ENCODE results near the gene GDAP1L1.

Gene GDAP1L1

DNA sequence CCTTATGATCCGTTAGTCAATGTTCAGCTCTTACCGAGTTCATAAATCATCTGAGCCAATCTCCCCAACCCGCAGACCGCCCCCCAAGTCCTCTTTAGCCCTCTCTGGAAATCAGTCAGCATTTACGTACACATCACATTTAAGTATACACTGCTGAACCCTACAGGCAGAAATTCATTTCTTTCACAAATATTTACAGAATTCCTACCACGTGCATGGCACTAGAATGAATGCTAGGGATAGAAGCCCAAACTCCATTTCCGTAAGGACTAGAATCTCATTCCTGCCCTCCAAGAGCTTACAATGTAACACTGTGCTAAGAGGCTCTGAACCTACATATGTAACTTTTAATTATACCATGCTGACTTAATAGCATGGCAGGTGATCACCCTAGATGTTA is 38.3 kb upstream of the GDAP1L1 start:
- Histone ChIP-seq H3K9ac (ENCODE audit: low read depth, low read length) (peak overlapping the region; percentile 91), H3K9me3 (ENCODE audit: insufficient read depth, low read depth, low read length) (no peaks in the 10 kb centered on the region), H3K27me3 (ENCODE audit: insufficient read depth, low read length) (no peaks in the 10 kb centered on the region), H3K4me1 (ENCODE audit: insufficient read depth, low read length) (peaks cover 15% of the 10 kb centered on the region), H3K36me3 (ENCODE audit: insufficient read depth, low read length) (peaks cover 31% of the 10 kb centered on the region), H3K27ac (ENCODE audit: low read depth, low read length) (no peak overlapping the region), H3K4me3 (ENCODE audit: low read length) (peak overlapping the region; percentile 97)
- WGBS = 61% methylated on average over 7 of the region's 7 CpGs

DNA sequence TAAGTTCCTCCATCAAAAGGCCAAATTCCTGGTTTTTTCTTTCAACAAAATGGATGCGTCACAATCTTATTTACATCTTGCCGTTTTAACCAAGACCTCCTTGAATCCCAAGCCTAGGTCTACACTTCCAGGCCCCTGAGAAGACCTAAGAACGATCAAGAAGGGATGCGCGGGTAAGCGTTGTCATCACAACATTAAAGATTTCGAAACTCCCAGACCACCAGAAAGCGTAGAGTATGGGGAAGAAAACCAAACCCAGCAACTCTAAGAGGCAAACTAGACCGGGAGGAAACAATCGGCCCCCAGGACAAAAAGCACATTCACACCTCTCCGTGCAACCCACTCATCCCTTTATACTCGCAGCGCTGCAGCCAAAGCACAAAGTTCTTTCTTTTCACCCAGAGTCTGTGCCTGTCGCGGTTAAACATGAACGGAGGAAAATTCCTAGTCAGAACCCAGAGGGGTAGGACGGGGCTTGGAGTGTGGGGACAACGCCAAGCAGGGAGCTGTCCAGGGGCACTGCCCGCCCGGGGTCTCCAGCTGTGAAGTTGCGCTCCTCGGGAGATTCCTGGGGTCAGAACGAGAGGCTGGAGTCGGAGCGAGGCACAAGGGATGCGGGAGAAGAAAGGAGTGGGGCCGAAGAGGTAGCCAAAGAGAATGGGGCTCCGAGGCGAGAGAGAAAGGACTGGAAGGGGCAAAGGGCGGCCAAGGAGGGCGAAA is 37.3 kb upstream of the GDAP1L1 start:
- Histone ChIP-seq H3K4me3 (ENCODE audit: low read length) (peak overlapping the region; percentile 97), H3K27me3 (ENCODE audit: insufficient read depth, low read length) (no peaks in the 10 kb centered on the region), H3K9me3 (ENCODE audit: insufficient read depth, low read depth, low read length) (no peaks in the 10 kb centered on the region), H3K4me1 (ENCODE audit: insufficient read depth, low read length) (peaks cover 15% of the 10 kb centered on the region), H3K9ac (ENCODE audit: low read depth, low read length) (peak overlapping the region; percentile 91), H3K36me3 (ENCODE audit: insufficient read depth, low read length) (peaks cover 20% of the 10 kb centered on the region), H3K27ac (ENCODE audit: low read depth, low read length) (peak overlapping the region; percentile 98)
- under 1% methylated on average over 28 of the region's 31 CpGs for WGBS

DNA sequence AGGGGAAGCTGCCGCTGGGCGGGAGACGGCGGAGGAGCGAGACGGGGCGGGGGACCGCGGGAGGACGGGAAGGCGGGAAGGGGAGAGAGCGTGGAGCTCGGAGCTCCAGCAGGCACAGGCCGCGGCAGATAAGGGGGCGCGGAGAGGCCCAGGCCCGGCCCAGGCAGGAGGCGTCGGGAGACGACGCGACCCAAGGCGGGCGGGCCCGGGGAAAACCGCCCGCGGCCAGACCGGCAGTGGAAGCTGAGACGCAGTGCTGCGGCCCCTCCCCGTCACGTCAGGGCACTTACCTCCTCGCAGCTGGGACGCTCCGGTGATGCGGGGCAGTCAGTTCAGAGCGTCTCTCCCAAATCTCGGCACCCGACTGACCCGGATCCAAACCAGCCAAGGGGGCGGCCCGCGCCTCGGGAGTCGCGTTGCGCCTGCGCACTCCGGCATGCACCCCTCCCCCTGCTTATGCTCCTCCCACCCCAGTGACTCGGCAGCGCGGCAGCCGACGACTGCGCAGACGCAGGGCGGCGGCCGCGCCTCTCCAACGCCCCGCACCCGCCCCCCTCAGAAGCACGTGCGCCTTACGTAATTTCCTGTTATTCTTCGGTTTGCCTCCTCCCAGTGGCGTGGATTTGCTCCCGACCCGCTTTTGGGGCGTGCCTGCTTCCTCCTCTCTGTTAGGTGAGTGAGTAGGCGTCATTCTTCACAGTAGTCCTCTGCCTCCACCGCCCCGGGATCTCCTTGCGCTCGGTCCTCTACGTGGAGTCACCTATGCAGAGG is 36.5 kb upstream of the GDAP1L1 start, which contains the start of gene OSER1:
TSS of gene OSER1 (minus strand) at position 366 of the 771 bp plus-strand sequence. CDS start 3,814 bp downstream, outside the sequence.
- WGBS = under 1% methylated on average over 79 of the region's 79 CpGs

DNA sequence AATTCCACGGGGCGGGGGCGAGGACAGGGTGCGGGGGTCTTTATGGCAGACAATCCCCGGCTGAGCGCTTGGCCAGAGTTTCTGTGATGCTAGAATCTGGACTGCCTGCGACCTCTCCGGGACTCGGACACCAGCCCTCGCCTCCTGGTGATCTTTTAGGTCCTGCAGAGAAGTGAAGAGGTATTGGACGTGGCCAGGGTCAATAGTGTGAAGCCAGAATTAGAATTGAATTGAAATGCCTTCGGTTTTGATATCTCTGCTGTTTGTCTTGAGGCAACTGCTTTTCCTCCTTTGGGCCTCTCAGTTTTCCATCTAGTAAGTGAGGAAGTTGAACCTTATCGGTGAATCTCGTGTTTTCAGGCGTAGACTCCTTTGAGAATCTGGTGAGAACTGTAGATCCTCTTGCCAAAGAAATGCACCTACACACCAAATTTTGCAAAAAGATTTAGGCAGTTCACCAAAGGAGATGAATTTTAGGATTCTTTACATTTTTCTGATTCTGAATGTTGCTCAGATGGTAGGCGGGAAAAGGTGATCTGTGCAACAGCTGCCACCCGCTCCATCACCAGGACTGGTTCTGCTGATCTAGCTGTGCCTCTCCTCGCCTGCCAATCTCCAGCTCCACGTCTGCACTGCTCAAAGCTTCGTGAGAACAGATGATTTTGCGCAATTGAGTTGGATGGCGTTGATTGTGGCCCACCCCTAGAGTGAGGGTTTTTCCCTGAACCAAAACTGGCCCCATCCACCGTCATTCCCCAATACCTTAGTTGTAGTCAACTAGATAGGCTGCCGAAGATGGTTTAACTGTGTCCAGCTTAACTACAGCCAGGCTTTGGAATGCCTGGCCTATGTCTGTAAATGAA is 35.7 kb upstream of the GDAP1L1 start:
- Histone ChIP-seq H3K36me3 (ENCODE audit: insufficient read depth, low read length) (peaks cover 7% of the 10 kb centered on the region), H3K9ac (ENCODE audit: low read depth, low read length) (peak overlapping the region; percentile 84), H3K27me3 (ENCODE audit: insufficient read depth, low read length) (no peaks in the 10 kb centered on the region), H3K27ac (ENCODE audit: low read depth, low read length) (peak overlapping the region; percentile 95), H3K4me1 (ENCODE audit: insufficient read depth, low read length) (peaks cover 15% of the 10 kb centered on the region), H3K4me3 (ENCODE audit: low read length) (peak overlapping the region; percentile 97), H3K9me3 (ENCODE audit: insufficient read depth, low read depth, low read length) (no peaks in the 10 kb centered on the region)
- WGBS = 24% methylated on average over 24 of the region's 24 CpGs

More for the DNA sequence above, 36.5 kb upstream of the GDAP1L1 start, which contains the start of gene OSER1:
- no peaks in the 10 kb centered on the region for H3K9me3 ChIP-seq (ENCODE audit: insufficient read depth, low read depth, low read length)
- peak within 1 kb of the TSS; percentile 91 for H3K9ac ChIP-seq (ENCODE audit: low read depth, low read length)
- H3K4me3 ChIP-seq (ENCODE audit: low read length) = peak within 1 kb of the TSS; percentile 97
- H3K27ac ChIP-seq (ENCODE audit: low read depth, low read length) = peak within 1 kb of the TSS; percentile 98
- H3K4me1 ChIP-seq (ENCODE audit: insufficient read depth, low read length) = peaks cover 15% of the 10 kb centered on the region
- no peaks in the 10 kb centered on the region for H3K27me3 ChIP-seq (ENCODE audit: insufficient read depth, low read length)
- H3K36me3 ChIP-seq (ENCODE audit: insufficient read depth, low read length) = peaks cover 14% of the 10 kb centered on the region

DNA sequence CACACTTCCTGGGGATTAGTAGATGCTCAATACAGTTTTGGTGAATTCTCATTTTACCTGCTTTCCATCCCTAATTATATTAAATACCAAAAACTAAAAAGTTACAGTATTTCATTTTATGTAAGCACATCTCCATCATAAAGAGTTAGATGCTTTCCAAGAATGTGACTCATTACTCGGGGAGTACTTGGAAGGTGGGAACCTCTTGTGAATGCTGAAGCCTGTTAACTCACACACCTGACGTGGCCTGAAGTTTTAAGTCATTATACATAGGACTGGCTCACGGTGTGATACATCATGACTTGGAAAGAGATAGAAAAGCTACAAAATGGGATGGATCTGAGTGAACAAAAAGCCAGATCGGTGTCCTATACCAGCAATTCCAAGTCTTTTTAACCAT is 34.3 kb upstream of the GDAP1L1 start:
- Histone ChIP-seq H3K4me1 (ENCODE audit: insufficient read depth, low read length) (peaks cover 15% of the 10 kb centered on the region), H3K27me3 (ENCODE audit: insufficient read depth, low read length) (no peaks in the 10 kb centered on the region), H3K27ac (ENCODE audit: low read depth, low read length) (no peak overlapping the region), H3K9me3 (ENCODE audit: insufficient read depth, low read depth, low read length) (no peaks in the 10 kb centered on the region), H3K4me3 (ENCODE audit: low read length) (no peak overlapping the region), H3K36me3 (ENCODE audit: insufficient read depth, low read length) (no peaks in the 10 kb centered on the region), H3K9ac (ENCODE audit: low read depth, low read length) (no peak overlapping the region)
- WGBS = 95% methylated on average over 4 of the region's 4 CpGs

DNA sequence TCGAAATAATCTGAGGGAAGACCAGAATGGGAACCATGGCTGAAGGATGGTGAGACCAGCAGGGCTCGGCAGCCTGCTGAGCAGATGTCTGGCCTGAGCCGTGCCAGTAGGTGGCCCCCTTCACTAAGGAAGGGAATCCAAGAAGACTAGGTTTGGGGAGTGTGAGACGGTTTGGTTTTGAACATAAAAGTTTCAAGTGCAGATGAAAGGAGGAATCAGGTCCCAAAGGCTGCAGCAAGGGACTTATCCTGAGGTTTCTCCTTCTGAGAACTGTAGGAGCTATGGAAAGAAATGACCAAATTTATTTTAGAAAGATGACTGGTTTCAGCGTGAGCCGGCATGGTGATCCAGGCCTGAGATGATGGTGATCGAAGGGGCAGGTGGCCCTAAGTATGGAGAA is 32.0 kb upstream of the GDAP1L1 start:
- 57% methylated on average over 7 of the region's 7 CpGs for WGBS
- H3K4me1 ChIP-seq (ENCODE audit: insufficient read depth, low read length) = 0 out of 2 replicates have a peak, but pooled peaks cover 4% of the 10 kb centered on the region

DNA sequence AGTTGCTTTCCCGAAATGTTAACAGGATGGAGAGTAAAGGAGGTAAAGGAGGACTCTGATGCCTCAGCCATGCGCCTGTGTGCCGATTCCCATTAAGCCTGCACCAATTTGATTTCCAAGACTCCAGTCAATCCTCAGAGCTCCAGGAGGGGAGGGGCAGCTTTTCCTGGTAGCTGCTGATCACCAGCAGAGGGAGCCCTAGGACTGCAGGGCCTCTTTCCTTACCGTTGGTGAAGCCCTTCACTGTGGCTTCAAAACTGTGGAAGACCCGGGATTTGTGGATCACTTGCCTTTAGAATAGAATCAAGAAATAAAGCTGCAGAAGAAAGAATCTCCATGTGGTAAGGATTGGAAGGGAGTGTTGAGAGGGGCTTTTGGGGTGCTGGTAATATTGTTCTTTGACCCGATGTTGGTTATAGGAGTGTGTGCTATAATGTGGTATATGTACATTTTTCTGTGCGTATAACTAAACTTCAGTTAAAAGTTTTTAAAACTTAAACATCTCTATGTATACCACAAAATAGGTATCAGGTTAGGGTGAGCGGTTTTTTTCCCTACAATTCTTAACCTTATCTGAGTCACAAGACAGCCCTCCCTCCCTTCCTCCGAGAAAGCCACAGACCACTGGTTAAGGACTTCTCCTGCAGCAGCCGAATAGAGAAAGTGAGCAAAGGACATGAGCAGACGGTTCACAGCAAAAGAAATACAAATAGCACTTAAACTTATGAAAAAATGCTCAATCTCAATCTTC is 29.6 kb upstream of the GDAP1L1 start:
- Histone ChIP-seq H3K36me3 (ENCODE audit: insufficient read depth, low read length) (no peaks in the 10 kb centered on the region), H3K4me3 (ENCODE audit: low read length) (no peak overlapping the region), H3K27ac (ENCODE audit: low read depth, low read length) (no peak overlapping the region), H3K9ac (ENCODE audit: low read depth, low read length) (no peak overlapping the region), H3K9me3 (ENCODE audit: insufficient read depth, low read depth, low read length) (no peaks in the 10 kb centered on the region), H3K4me1 (ENCODE audit: insufficient read depth, low read length) (no peaks in the 10 kb centered on the region), H3K27me3 (ENCODE audit: insufficient read depth, low read length) (no peaks in the 10 kb centered on the region)
- 66% methylated on average over 10 of the region's 11 CpGs for WGBS

More for the DNA sequence above, 32.0 kb upstream of the GDAP1L1 start:
- Histone ChIP-seq H3K27me3 (ENCODE audit: insufficient read depth, low read length) (no peaks in the 10 kb centered on the region), H3K4me3 (ENCODE audit: low read length) (no peak overlapping the region), H3K36me3 (ENCODE audit: insufficient read depth, low read length) (no peaks in the 10 kb centered on the region), H3K9ac (ENCODE audit: low read depth, low read length) (no peak overlapping the region), H3K9me3 (ENCODE audit: insufficient read depth, low read depth, low read length) (no peaks in the 10 kb centered on the region), H3K27ac (ENCODE audit: low read depth, low read length) (no peak overlapping the region)

DNA sequence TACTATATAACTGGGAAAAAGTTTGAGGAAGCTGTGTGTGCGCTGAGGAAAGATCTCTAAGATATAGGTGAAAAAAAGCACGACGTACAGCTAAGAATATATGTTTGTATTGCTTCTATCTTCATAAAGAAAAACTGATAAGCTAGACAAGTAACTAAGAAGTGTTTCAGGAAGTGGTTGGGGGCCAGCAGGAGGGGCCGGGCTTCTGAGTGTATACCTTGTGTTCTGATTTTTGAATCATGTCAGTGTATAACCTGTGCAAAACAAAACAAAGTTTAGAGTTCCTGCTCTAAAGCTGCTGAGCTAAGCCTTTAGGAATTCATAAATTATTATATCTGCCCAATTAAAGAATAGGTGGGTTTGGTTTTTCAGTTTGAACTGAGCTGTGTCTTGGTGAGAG is 28.7 kb upstream of the GDAP1L1 start:
- Histone ChIP-seq H3K4me3 (ENCODE audit: low read length) (no peak overlapping the region), H3K9me3 (ENCODE audit: insufficient read depth, low read depth, low read length) (no peaks in the 10 kb centered on the region), H3K4me1 (ENCODE audit: insufficient read depth, low read length) (0 out of 2 replicates have a peak, but pooled peaks cover 2% of the 10 kb centered on the region), H3K36me3 (ENCODE audit: insufficient read depth, low read length) (no peaks in the 10 kb centered on the region), H3K9ac (ENCODE audit: low read depth, low read length) (no peak overlapping the region), H3K27me3 (ENCODE audit: insufficient read depth, low read length) (no peaks in the 10 kb centered on the region), H3K27ac (ENCODE audit: low read depth, low read length) (no peak overlapping the region)
- WGBS = 90% methylated on average over 4 of the region's 4 CpGs

DNA sequence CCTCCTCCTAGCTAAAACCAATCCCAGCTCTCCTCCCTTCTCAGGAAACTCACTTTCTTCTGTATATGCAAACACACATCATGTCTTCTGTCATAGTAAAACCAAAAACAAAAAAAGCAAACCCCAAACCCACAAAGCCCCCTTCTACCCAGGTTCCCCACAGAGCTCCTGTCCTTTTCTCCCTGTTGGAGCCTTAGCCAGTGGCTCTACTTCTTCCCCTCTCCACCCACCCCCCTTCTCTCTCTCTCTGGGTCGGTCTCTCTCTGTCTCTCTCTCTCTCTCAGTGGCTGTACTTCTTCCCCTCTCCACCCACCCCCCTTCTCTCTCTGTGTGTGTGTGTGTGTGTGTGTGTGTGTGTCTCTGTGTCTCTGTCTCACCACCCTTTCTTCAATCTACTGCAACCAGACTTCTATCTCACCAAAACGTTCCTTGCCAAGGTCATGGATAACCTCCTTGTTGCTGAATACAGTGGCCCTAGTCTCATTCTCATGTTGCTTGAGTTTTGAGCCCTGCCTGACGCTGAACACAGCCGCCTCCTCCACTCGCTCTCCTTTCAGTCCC is 27.9 kb upstream of the GDAP1L1 start:
- no peaks in the 10 kb centered on the region for H3K36me3 ChIP-seq (ENCODE audit: insufficient read depth, low read length)
- H3K9me3 ChIP-seq (ENCODE audit: insufficient read depth, low read depth, low read length) = no peaks in the 10 kb centered on the region
- H3K9ac ChIP-seq (ENCODE audit: low read depth, low read length) = no peak overlapping the region
- H3K4me3 ChIP-seq (ENCODE audit: low read length) = no peak overlapping the region
- 0 out of 2 replicates have a peak, but pooled peaks cover 2% of the 10 kb centered on the region for H3K4me1 ChIP-seq (ENCODE audit: insufficient read depth, low read length)
- no peaks in the 10 kb centered on the region for H3K27me3 ChIP-seq (ENCODE audit: insufficient read depth, low read length)
- no peak overlapping the region for H3K27ac ChIP-seq (ENCODE audit: low read depth, low read length)
- WGBS = 59% methylated on average over 4 of the region's 5 CpGs

DNA sequence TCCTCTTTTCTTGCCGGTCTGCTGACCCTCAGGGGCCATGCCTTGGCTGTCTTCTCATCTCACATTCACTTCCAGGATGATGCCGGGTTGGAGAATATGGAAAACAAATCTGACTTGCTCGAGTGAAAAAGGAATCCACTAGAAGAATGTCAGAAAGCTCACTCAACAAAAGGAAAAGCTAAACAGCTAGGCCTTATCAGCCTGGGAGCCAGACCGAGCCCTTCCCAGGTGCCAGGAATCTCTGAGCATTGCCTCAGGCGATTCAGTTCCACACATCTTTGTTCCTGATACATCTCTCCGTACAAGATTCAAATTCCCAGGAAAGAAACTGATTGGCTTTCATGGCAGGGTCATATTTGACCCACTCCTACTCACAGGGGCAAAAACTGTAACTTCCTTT is 27.3 kb upstream of the GDAP1L1 start:
- no peaks in the 10 kb centered on the region for H3K36me3 ChIP-seq (ENCODE audit: insufficient read depth, low read length)
- H3K9ac ChIP-seq (ENCODE audit: low read depth, low read length) = no peak overlapping the region
- no peaks in the 10 kb centered on the region for H3K27me3 ChIP-seq (ENCODE audit: insufficient read depth, low read length)
- no peaks in the 10 kb centered on the region for H3K9me3 ChIP-seq (ENCODE audit: insufficient read depth, low read depth, low read length)
- 0 out of 2 replicates have a peak, but pooled peaks cover 2% of the 10 kb centered on the region for H3K4me1 ChIP-seq (ENCODE audit: insufficient read depth, low read length)
- WGBS = 60% methylated on average over 6 of the region's 6 CpGs
- no peak overlapping the region for H3K4me3 ChIP-seq (ENCODE audit: low read length)
- H3K27ac ChIP-seq (ENCODE audit: low read depth, low read length) = no peak overlapping the region
